Endothelial cell of coronary artery (primary cell): ENCODE results near the gene CSF2. TPM values are rescaled to one million over a fixed set of nuclear protein-coding genes. Genes with fewer than 3 reads are reported as not detected.

Experiments
- total RNA-seq: library from RNA; depleted of rRNA; stranded (reverse); fragments of >200 nt; gene quantifications from 2 replicates; pipeline ENCODE4 v1.2.3, GENCODE V29; 2014

CSF2 gene
- 0.28 and 0.36 TPM in 2 replicates for total RNA-seq

GRCh38 chr5:132073231-132074013 is at the start of gene CSF2:
CSF2 (plus strand) TSS chr5:132073789; CDS start chr5:132073824, 35 bp downstream.

GRCh38 chr5:132060501-132061161 is 13.0 kb upstream of the CSF2 start, which contains the start of gene IL3:
IL3 (plus strand) TSS chr5:132060655; CDS start chr5:132060707, 52 bp downstream.

Other genes starting within 250 kb of the CSF2 start
- gene MEIKIN, start 128.1 kb upstream of the CSF2 start, total RNA-seq, result not detected in 2 replicates
- gene ACSL6, start 62.1 kb upstream of the CSF2 start, total RNA-seq, result 0.47 TPM in 1 of 2 replicates, not detected in the other
- not detected in 2 replicates for gene IL3, start 13.1 kb upstream of the CSF2 start, total RNA-seq
- gene P4HA2, start 154.1 kb downstream of the CSF2 start, total RNA-seq, result 64.3 and 212 TPM in 2 replicates
- 50.3 and 63.1 TPM in 2 replicates for gene PDLIM4, start 183.9 kb downstream of the CSF2 start, total RNA-seq
- 3.7 and 7.9 TPM in 2 replicates for gene SLC22A4, start 220.6 kb downstream of the CSF2 start, total RNA-seq